Chondrocyte (in vitro differentiated cells): ENCODE measurements around the gene MYH7. TPM values are rescaled to one million over a fixed set of nuclear protein-coding genes. Genes with fewer than 3 reads are reported as not detected.
"Not testable (repeated sequence)": the region's sequence is repeated elsewhere in the genome, so short reads cannot be mapped to it uniquely, and the experiment has no call there.

ENCODE experiments used
- DNase-seq: peaks from one replicate; pipeline ENCODE4 v3.0.0; 2021; ENCODE audit warnings: mixed read lengths, low spot score
- H3K27ac Mint-ChIP-seq: one replicate; pipeline ENCODE4 v1.8.0; 2021; ENCODE audit warnings: mild to moderate bottlenecking, moderate library complexity, mixed read lengths; ENCODE audit not compliant: unreplicated experiment
- H3K27me3 Mint-ChIP-seq: 2 replicates; pipeline ENCODE4 v1.8.0; 2021; ENCODE audit warnings: low read depth, mixed read lengths
- H3K36me3 Mint-ChIP-seq: 2 replicates; pipeline ENCODE4 v1.8.0; 2021; ENCODE audit warnings: low read depth, mixed read lengths
- H3K4me1 Mint-ChIP-seq: 2 replicates; pipeline ENCODE4 v1.8.0; 2021; ENCODE audit warnings: low read depth, mild to moderate bottlenecking, mixed read lengths
- H3K4me3 Mint-ChIP-seq: one replicate; pipeline ENCODE4 v1.8.0; 2021; ENCODE audit warnings: mild to moderate bottlenecking, moderate library complexity, mixed read lengths; ENCODE audit not compliant: unreplicated experiment
- H3K9me3 Mint-ChIP-seq: 2 replicates; pipeline ENCODE4 v1.8.0; 2021; ENCODE audit warnings: low read depth, mixed read lengths
- CTCF ChIP-seq: fragments of 200-600 bp; sonication (generic); IDR thresholded peaks from 2 replicates; pipeline ENCODE4 v1.5.0; 2021; ENCODE audit warnings: antibody characterized with exemption, mild to moderate bottlenecking, moderate library complexity
- total RNA-seq: library from RNA; stranded (reverse); gene quantifications from 3 replicates; pipeline ENCODE4 v1.2.1, GENCODE V29; 2021

The MYH7 gene
- total RNA-seq, 1 donor from 2014 or later, result not detected

GRCh38 chr14:23401291-23401690 is 34.2 kb downstream of the MYH7 start:
- Mint-ChIP-seq H3K36me3 (no peaks in the 10 kb centered on the region), H3K9me3 (no peaks in the 10 kb centered on the region), H3K27me3 (peaks cover 39% of the 10 kb centered on the region), H3K4me3 (no peak overlapping the region), H3K4me1 (no peaks in the 10 kb centered on the region), H3K27ac (no peak overlapping the region)
- DNase-seq, result no peak
- no peak for TF ChIP-seq CTCF

GRCh38 chr14:23400496-23401149 is 34.8 kb downstream of the MYH7 start:
- not testable (repeated sequence) for H3K27ac Mint-ChIP-seq, DNase-seq, H3K36me3 Mint-ChIP-seq, H3K4me1 Mint-ChIP-seq, H3K9me3 Mint-ChIP-seq, H3K4me3 Mint-ChIP-seq
- peaks cover 35% of the 10 kb centered on the region for H3K27me3 Mint-ChIP-seq

GRCh38 chr14:23399591-23399990 is 35.9 kb downstream of the MYH7 start:
- no peaks in the 10 kb centered on the region for H3K36me3 Mint-ChIP-seq
- peaks cover 33% of the 10 kb centered on the region for H3K27me3 Mint-ChIP-seq
- H3K4me3 Mint-ChIP-seq, result no peak overlapping the region
- DNase-seq, result no peak
- no peaks in the 10 kb centered on the region for H3K9me3 Mint-ChIP-seq
- TF ChIP-seq CTCF, result no peak
- no peaks in the 10 kb centered on the region for H3K4me1 Mint-ChIP-seq
- H3K27ac Mint-ChIP-seq, result no peak overlapping the region

- no peak for DNase-seq
Observed at GRCh38 chr14:23399136-23399535, 36.3 kb downstream of the MYH7 start.

GRCh38 chr14:23398348-23398747 is 37.1 kb downstream of the MYH7 start:
- DNase-seq, result no peak
- no peak for TF ChIP-seq CTCF
- H3K4me3 Mint-ChIP-seq, result no peak overlapping the region
- H3K4me1 Mint-ChIP-seq, result no peaks in the 10 kb centered on the region
- H3K27ac Mint-ChIP-seq, result no peak overlapping the region
- H3K9me3 Mint-ChIP-seq, result no peaks in the 10 kb centered on the region
- H3K27me3 Mint-ChIP-seq, result peaks cover 33% of the 10 kb centered on the region
- no peaks in the 10 kb centered on the region for H3K36me3 Mint-ChIP-seq

More at GRCh38 chr14:23399136-23399535, 36.3 kb downstream of the MYH7 start:
- H3K27me3 Mint-ChIP-seq, result peaks cover 34% of the 10 kb centered on the region
- H3K36me3 Mint-ChIP-seq, result no peaks in the 10 kb centered on the region
- no peaks in the 10 kb centered on the region for H3K9me3 Mint-ChIP-seq
- H3K27ac Mint-ChIP-seq, result no peak overlapping the region
- H3K4me1 Mint-ChIP-seq, result no peaks in the 10 kb centered on the region
- no peak for TF ChIP-seq CTCF
- H3K4me3 Mint-ChIP-seq, result no peak overlapping the region

- Mint-ChIP-seq H3K36me3 (no peaks in the 10 kb centered on the region), H3K4me3 (no peak overlapping the region), H3K9me3 (no peaks in the 10 kb centered on the region), H3K27ac (no peak overlapping the region), H3K4me1 (no peaks in the 10 kb centered on the region), H3K27me3 (peaks cover 31% of the 10 kb centered on the region)
- TF ChIP-seq CTCF, result no peak
- no peak for DNase-seq
Observed at GRCh38 chr14:23396781-23397407, 38.6 kb downstream of the MYH7 start.
